Activated CD8-positive, alpha-beta memory T cell treated with anti-CD3 and anti-CD28 coated beads for 24 hours (primary cell): ENCODE results near the gene NUDCD2.
"Not testable (repeated sequence)": the region's sequence is repeated elsewhere in the genome, so short reads cannot be mapped to it uniquely, and the experiment has no call there.

Source experiments
- DNase-seq: peaks from one replicate; pipeline ENCODE4 v3.0.0-alpha.2; 2020

The NUDCD2 gene

GRCh38 chr5:163463063-163463435 is 3.1 kb upstream of the NUDCD2 start:
- DNase-seq = no peak

GRCh38 chr5:163460562-163461171 is 765 bp upstream of the NUDCD2 start, which contains the start of gene HMMR:
Gene HMMR (plus strand): TSS chr5:163460632. CDS start chr5:163460693, 61 bp downstream.
- DNase-seq = no peak

- no peak for DNase-seq
These were observed 462 bp downstream of the NUDCD2 start for GRCh38 chr5:163459462-163459818.

- DNase-seq = no peak
These were observed 1.0 kb downstream of the NUDCD2 start for GRCh38 chr5:163458778-163459385.

GRCh38 chr5:163456840-163457239 is 3.1 kb downstream of the NUDCD2 start:
- no peak for DNase-seq

GRCh38 chr5:163456029-163456589 is 3.8 kb downstream of the NUDCD2 start:
- no peak for DNase-seq

- DNase-seq = not testable (repeated sequence)
These were observed 4.5 kb downstream of the NUDCD2 start for GRCh38 chr5:163455406-163455805.

- no peak for DNase-seq
These were observed 6.2 kb downstream of the NUDCD2 start for GRCh38 chr5:163453705-163454104.

GRCh38 chr5:163451489-163451888 is 8.4 kb downstream of the NUDCD2 start:
- DNase-seq = no peak

- DNase-seq = no peak
These were observed 11.4 kb downstream of the NUDCD2 start for GRCh38 chr5:163448491-163448890.

- DNase-seq = no peak
These were observed 12.0 kb downstream of the NUDCD2 start for GRCh38 chr5:163447875-163448274.

- no peak for DNase-seq
These were observed 12.7 kb downstream of the NUDCD2 start for GRCh38 chr5:163447191-163447590.

- no peak for DNase-seq
These were observed 14.6 kb downstream of the NUDCD2 start for GRCh38 chr5:163445345-163445744.

- no peak for DNase-seq
These were observed 15.4 kb downstream of the NUDCD2 start for GRCh38 chr5:163444526-163444925.

- no peak for DNase-seq
These were observed 18.9 kb downstream of the NUDCD2 start for GRCh38 chr5:163440954-163441353.

GRCh38 chr5:163439092-163439425 is 20.8 kb downstream of the NUDCD2 start:
- no peak for DNase-seq

- DNase-seq = peak; percentile 92
These were observed 22.4 kb downstream of the NUDCD2 start, which contains the start of gene CCNG1 for GRCh38 chr5:163437309-163438182. Gene CCNG1 (plus strand): TSS chr5:163437595. CDS start chr5:163439257, 1,662 bp downstream.

- no peak for DNase-seq
These were observed 22.9 kb downstream of the NUDCD2 start for GRCh38 chr5:163437011-163437308.

- DNase-seq = no peak
These were observed 23.4 kb downstream of the NUDCD2 start for GRCh38 chr5:163436515-163436914.

- no peak for DNase-seq
These were observed 25.5 kb downstream of the NUDCD2 start for GRCh38 chr5:163434401-163434866.

- DNase-seq = no peak
These were observed 26.6 kb downstream of the NUDCD2 start for GRCh38 chr5:163433271-163433670.

GRCh38 chr5:163432544-163432943 is 27.4 kb downstream of the NUDCD2 start:
- DNase-seq = no peak

GRCh38 chr5:163426128-163426527 is 33.8 kb downstream of the NUDCD2 start:
- not testable (repeated sequence) for DNase-seq

- DNase-seq = no peak
These were observed 35.1 kb downstream of the NUDCD2 start for GRCh38 chr5:163424836-163425235.
